K562 (cell line): ENCODE results near the gene MEAF6. TPM values are rescaled to one million over a fixed set of nuclear protein-coding genes. Genes with fewer than 3 reads are reported as not detected.

Experiments
- BACH1 ChIP-seq: fragments of 200-800 bp; sonication (Bioruptor generic); IDR thresholded peaks from 2 replicates; pipeline ENCODE4 v1.6.1; 2016; ENCODE audit warnings: missing genetic modification characterization, missing compliant biosample characterization
- CBFA2T3 ChIP-seq: fragments of 450-650 bp; IDR thresholded peaks from 2 replicates; pipeline ENCODE4 v1.6.1; 2017
- CC2D1A ChIP-seq: fragments of 450-650 bp; IDR thresholded peaks from 2 replicates; pipeline ENCODE4 v1.6.1; 2017; ENCODE audit warnings: mild to moderate bottlenecking
- CTBP1 ChIP-seq: fragments of 450-650 bp; IDR thresholded peaks from 2 replicates; pipeline ENCODE4 v1.6.1; 2016; ENCODE audit warnings: borderline replicate concordance
- EHMT2 ChIP-seq: fragments of 450-650 bp; IDR thresholded peaks from 2 replicates; pipeline ENCODE4 v1.6.1; 2018; ENCODE audit warnings: antibody characterized with exemption
- FOXA3 ChIP-seq, 2 experiments: fragments of 450-650 bp in 1 of 2; sonication (generic) in 1 of 2; formaldehyde crosslinking; IDR thresholded peaks in 1 of 2; conservative IDR thresholded peaks in 1 of 2; 2 replicates each; pipeline versions ENCODE4 v1.4.0 to v1.8.0; 2020 to 2022; ENCODE audit warnings: mild to moderate bottlenecking in 2 of 2, missing genetic modification reagents in 1 of 2
- HDAC6 ChIP-seq: IDR thresholded peaks from 2 replicates; pipeline ENCODE4 v1.6.1; 2012; ENCODE audit warnings: low read depth, mild to moderate bottlenecking, control low read depth, inconsistent platforms, low read length, moderate library complexity
- HDAC8 ChIP-seq: fragments of 450-650 bp; IDR thresholded peaks from 2 replicates; pipeline ENCODE4 v1.6.1; 2016; ENCODE audit warnings: mild to moderate bottlenecking, missing genetic modification characterization, moderate library complexity, missing compliant biosample characterization
- HNRNPL ChIP-seq: fragments of 200-400 bp; formaldehyde crosslinking; IDR thresholded peaks from 2 replicates; pipeline ENCODE4 v1.6.1; 2017; ENCODE audit warnings: low read depth, mild to moderate bottlenecking, low read length
- JUND ChIP-seq, 2 experiments: IDR thresholded peaks; 2 replicates in 1 of 2; 3 replicates in 1 of 2; pipeline ENCODE4 v1.6.1; 2011; ENCODE audit warnings: borderline replicate concordance in 2 of 2, low read depth in 2 of 2, low read length in 2 of 2, improper control_type of control experiment in 1 of 2, missing biosample characterization in 1 of 2, missing genetic modification characterization in 1 of 2, missing genetic modification reagents in 1 of 2
- LCOR ChIP-seq: sonication (generic); formaldehyde crosslinking; IDR thresholded peaks from 2 replicates; pipeline ENCODE4 v1.8.0; 2022; ENCODE audit warnings: mild to moderate bottlenecking, missing genetic modification reagents
- MAFF ChIP-seq: IDR thresholded peaks from 2 replicates; pipeline ENCODE4 v1.6.1; 2012; ENCODE audit warnings: low read length, improper control_type of control experiment
- MCM5 ChIP-seq: fragments of 450-650 bp; IDR thresholded peaks from 2 replicates; pipeline ENCODE4 v1.6.1; 2016; ENCODE audit warnings: low read depth
- MYC ChIP-seq, 2 experiments: fragments of 250-450 bp in 1 of 2; sonication (Bioruptor Pico) in 1 of 2; IDR thresholded peaks; 2 replicates each; pipeline versions ENCODE4 v1.5.1 to v1.6.1; 2012 to 2021; ENCODE audit warnings: low read depth in 2 of 2, borderline replicate concordance in 1 of 2, improper control_type of control experiment in 1 of 2, low read length in 1 of 2, mild to moderate bottlenecking in 1 of 2, moderate library complexity in 1 of 2
- NFIC ChIP-seq: fragments of 450-650 bp; IDR thresholded peaks from 2 replicates; pipeline ENCODE4 v1.6.1; 2017; ENCODE audit warnings: mild to moderate bottlenecking, inconsistent platforms
- PHB ChIP-seq: fragments of 250-450 bp; sonication (Bioruptor Pico); IDR thresholded peaks from 2 replicates; pipeline ENCODE4 v1.5.0; 2021
- SMC3 ChIP-seq: conservative IDR thresholded peaks from 2 replicates; pipeline ENCODE4 v1.6.1; 2011; ENCODE audit warnings: low read depth, low read length, improper control_type of control experiment; ENCODE audit not compliant: insufficient read depth
- SRSF3 ChIP-seq: fragments of 200-400 bp; formaldehyde crosslinking; IDR thresholded peaks from 2 replicates; pipeline ENCODE4 v1.6.1; 2016; ENCODE audit warnings: mild to moderate bottlenecking, low read length, moderate library complexity; ENCODE audit not compliant: insufficient read depth
- TAF15 ChIP-seq: fragments of 200-400 bp; formaldehyde crosslinking; IDR thresholded peaks from 2 replicates; pipeline ENCODE4 v1.6.1; 2017; ENCODE audit warnings: mild to moderate bottlenecking, low read depth, low read length, moderate library complexity
- WHSC1 ChIP-seq: IDR thresholded peaks from one replicate; pipeline ENCODE4 v1.6.1; 2012; ENCODE audit warnings: low read length, control low read depth, inconsistent platforms
- ZNF174 ChIP-seq: fragments of 250-450 bp; sonication (Bioruptor Pico); IDR thresholded peaks from 2 replicates; pipeline ENCODE4 v1.4.0; 2020; ENCODE audit warnings: mild to moderate bottlenecking
- ZNF184 ChIP-seq: sonication (generic); formaldehyde crosslinking; IDR thresholded peaks from 2 replicates; pipeline ENCODE4 v1.5.0; 2020; ENCODE audit warnings: missing genetic modification reagents
- ZNF584 ChIP-seq: fragments of 200-800 bp; sonication (Bioruptor generic); IDR thresholded peaks from 2 replicates; pipeline ENCODE4 v1.6.1; 2016; ENCODE audit warnings: low read depth, mild to moderate bottlenecking, missing genetic modification characterization, missing compliant biosample characterization
- polyA plus RNA-seq, 8 experiments: library from polyadenylated mRNA; depleted of rRNA in 4 of 8; stranded (reverse) in 5 of 8; unstranded in 3 of 8; fragments of >200 nt; fragmentation: Nextera tagmentation in 2 of 8; fragmentation: Illumina TruSeq in 1 of 8; extraction: Ambion mirVana in 2 of 8; extraction: Trizol in 1 of 8; gene quantifications; 2 replicates each; pipeline versions ENCODE4 v1.2.1 to v1.2.3, GENCODE V29; 2011 to 2014; ENCODE audit warnings: inconsistent platforms in 1 of 8, missing spikeins in 1 of 8
- total RNA-seq, 7 experiments: library from RNA; depleted of rRNA in 6 of 7; stranded (reverse); fragments of >200 nt in 6 of 7; fragmentation: Illumina TruSeq in 2 of 7; extraction: Trizol in 2 of 7; gene quantifications; 2 replicates each; pipeline versions ENCODE4 v1.2.1 to v1.2.3, GENCODE V29; 2011 to 2021; ENCODE audit warnings: low replicate concordance in 1 of 7
- TF ChIP-seq, protein P1 (sequence below), 2 experiments: fragments of 450-650 bp; conservative IDR thresholded peaks; 2 replicates each; pipeline ENCODE4 v1.6.1; 2017; ENCODE audit warnings: mild to moderate bottlenecking in 2 of 2, moderate library complexity in 2 of 2
- TF ChIP-seq, protein P2 (sequence below): fragments of 450-650 bp; IDR thresholded peaks from 2 replicates; pipeline ENCODE4 v1.6.1; 2016; ENCODE audit warnings: mild to moderate bottlenecking
- TF ChIP-seq, protein P3 (sequence below), 2 experiments: fragments of 250-450 bp in 1 of 2; fragments of 450-650 bp in 1 of 2; sonication (Bioruptor Pico) in 1 of 2; IDR thresholded peaks; 2 replicates each; pipeline versions ENCODE4 v1.6.1 to v1.8.0; 2016 to 2021; ENCODE audit warnings: mild to moderate bottlenecking in 2 of 2, moderate library complexity in 2 of 2, missing compliant biosample characterization in 1 of 2, missing genetic modification characterization in 1 of 2

The MEAF6 gene
- total and polyA plus RNA-seq, 9 of the 15 experiments (the other 6 are each of a cell fraction or from before 2014, with no cell fraction given) = 55.0 to 151 (median 92.3) TPM

DNA sequence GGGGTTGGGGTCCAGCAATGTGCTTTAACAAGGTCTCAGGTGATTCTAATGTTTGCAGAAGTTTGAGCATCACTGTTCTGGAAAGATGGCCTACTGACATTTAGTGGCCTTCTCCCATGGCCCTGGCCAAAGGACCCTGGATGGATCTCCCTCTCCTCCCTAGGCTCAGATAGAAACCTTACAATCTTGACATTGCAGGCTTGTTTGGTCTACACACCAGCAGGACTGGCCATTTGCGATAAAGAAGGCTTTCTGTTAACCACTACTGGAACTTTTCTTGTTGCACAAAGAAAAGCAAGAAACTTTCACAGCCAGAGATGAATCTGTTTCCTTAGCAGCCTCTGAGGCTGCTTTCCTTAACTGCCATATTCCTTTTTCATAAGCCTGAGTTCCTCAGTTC lies 48.4 kb upstream of the MEAF6 start (continued):
- TF ChIP-seq, protein P1, sequence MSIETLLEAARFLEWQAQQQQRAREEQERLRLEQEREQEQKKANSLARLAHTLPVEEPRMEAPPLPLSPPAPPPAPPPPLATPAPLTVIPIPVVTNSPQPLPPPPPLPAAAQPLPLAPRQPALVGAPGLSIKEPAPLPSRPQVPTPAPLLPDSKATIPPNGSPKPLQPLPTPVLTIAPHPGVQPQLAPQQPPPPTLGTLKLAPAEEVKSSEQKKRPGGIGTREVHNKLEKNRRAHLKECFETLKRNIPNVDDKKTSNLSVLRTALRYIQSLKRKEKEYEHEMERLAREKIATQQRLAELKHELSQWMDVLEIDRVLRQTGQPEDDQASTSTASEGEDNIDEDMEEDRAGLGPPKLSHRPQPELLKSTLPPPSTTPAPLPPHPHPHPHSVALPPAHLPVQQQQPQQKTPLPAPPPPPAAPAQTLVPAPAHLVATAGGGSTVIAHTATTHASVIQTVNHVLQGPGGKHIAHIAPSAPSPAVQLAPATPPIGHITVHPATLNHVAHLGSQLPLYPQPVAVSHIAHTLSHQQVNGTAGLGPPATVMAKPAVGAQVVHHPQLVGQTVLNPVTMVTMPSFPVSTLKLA (conservative IDR thresholded peaks at IDR 0.05) = peak in 1 of 2 experiments; percentile 22; a peak in 1 of 4 replicates
- no peak for TF ChIP-seq ZNF174 (CRISPR knock-in tag)
- peak; percentile 35; the same call in 1 of the 2 replicates for TF ChIP-seq CC2D1A
- TF ChIP-seq BACH1 = no peak
- TF ChIP-seq LCOR (CRISPR knock-in tag) = 0 out of 2 replicates have a peak, but pooled peaks have one; percentile 45
- TF ChIP-seq EHMT2 = 0 out of 2 replicates have a peak, but pooled peaks have one; percentile 25
- TF ChIP-seq MAFF = no peak
- TF ChIP-seq, protein P2, sequence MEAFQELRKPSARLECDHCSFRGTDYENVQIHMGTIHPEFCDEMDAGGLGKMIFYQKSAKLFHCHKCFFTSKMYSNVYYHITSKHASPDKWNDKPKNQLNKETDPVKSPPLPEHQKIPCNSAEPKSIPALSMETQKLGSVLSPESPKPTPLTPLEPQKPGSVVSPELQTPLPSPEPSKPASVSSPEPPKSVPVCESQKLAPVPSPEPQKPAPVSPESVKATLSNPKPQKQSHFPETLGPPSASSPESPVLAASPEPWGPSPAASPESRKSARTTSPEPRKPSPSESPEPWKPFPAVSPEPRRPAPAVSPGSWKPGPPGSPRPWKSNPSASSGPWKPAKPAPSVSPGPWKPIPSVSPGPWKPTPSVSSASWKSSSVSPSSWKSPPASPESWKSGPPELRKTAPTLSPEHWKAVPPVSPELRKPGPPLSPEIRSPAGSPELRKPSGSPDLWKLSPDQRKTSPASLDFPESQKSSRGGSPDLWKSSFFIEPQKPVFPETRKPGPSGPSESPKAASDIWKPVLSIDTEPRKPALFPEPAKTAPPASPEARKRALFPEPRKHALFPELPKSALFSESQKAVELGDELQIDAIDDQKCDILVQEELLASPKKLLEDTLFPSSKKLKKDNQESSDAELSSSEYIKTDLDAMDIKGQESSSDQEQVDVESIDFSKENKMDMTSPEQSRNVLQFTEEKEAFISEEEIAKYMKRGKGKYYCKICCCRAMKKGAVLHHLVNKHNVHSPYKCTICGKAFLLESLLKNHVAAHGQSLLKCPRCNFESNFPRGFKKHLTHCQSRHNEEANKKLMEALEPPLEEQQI = peak; percentile 67; the same call in 1 of the 2 replicates
- peak; percentile 65; the same call in 1 of the 2 replicates for TF ChIP-seq CTBP1
- no peak for TF ChIP-seq JUND (IDR thresholded peaks at IDR 0.05; ENCODE audit: borderline replicate concordance, low read depth, low read length)
- no peak for TF ChIP-seq JUND (tag; IDR thresholded peaks at IDR 0.05; ENCODE audit: borderline replicate concordance, low read depth, low read length)
- TF ChIP-seq HDAC6 = no peak
- peak; percentile 94 for TF ChIP-seq CBFA2T3
- TF ChIP-seq NFIC = peak; percentile 64
- no peak for TF ChIP-seq MYC (IDR thresholded peaks at IDR 0.05; ENCODE audit: low read depth, low read length)
- no peak for TF ChIP-seq MYC (CRISPR knock-in tag; IDR thresholded peaks at IDR 0.05; ENCODE audit: borderline replicate concordance, low read depth)
- TF ChIP-seq PHB (CRISPR knock-in tag) = no peak
- TF ChIP-seq, protein P3, sequence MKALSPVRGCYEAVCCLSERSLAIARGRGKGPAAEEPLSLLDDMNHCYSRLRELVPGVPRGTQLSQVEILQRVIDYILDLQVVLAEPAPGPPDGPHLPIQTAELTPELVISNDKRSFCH (CRISPR knock-in tag; IDR thresholded peaks at IDR 0.05) = no peak
- TF ChIP-seq, protein P3 (tag; IDR thresholded peaks at IDR 0.05) = no peak
- TF ChIP-seq SRSF3 = no peak
- no peak for TF ChIP-seq MCM5
- no peak for TF ChIP-seq ZNF584
- TF ChIP-seq FOXA3 (CRISPR knock-in tag; conservative IDR thresholded peaks at IDR 0.05 in 1 of 2, IDR thresholded peaks at IDR 0.05 in 1 of 2) = peak in 1 of 2 experiments; percentile 29; a peak in 1 of 4 replicates
- TF ChIP-seq WHSC1 = no peak
- no peak for TF ChIP-seq HNRNPL
- no peak for TF ChIP-seq SMC3
- TF ChIP-seq HDAC8 (tag) = no peak
- no peak for TF ChIP-seq TAF15
- TF ChIP-seq ZNF184 (CRISPR knock-in tag) = no peak
